ENCODE measurements around the gene SCAF8.
"Not testable (repeated sequence)": the region's sequence is repeated elsewhere in the genome, so short reads cannot be mapped to it uniquely, and the experiment has no call there.

Gene SCAF8

GRCh38 chr6:154733626-154734382, 588 bp downstream of the SCAF8 start:
- peak; percentile 98 for DNase-seq (ENCODE audit: low spot score)

DNA sequence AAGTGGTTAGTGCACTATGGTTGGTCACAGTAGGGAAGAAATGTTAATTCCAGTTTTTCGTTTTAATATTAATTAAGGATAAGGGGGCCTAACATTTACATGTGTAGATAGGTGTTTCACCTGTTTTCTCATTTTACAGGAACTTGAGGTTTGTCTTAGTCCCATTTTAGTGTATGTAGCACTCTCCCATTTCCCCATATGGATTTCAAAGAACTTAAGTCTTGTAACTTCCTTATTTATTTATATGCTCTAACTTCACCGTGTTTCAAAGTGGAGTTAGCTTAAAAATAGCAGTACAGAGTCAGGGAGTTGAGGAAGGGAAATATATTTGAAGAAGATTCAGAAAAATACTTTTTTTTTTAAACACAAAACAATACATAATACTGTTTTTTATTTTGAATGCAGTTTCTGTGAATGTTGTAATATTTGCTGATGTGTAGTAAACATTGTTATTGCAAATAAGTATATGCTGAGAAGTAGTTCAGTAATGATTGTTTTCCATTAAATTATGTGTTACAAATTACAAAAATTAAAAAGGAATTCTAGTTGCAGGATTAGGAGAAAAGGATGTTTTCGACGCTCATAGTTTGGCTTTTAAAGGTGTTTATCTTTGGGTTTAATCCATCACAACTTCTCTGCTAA, 3.5 kb downstream of the SCAF8 start:
- no peak for DNase-seq (ENCODE audit: low spot score)

DNA sequence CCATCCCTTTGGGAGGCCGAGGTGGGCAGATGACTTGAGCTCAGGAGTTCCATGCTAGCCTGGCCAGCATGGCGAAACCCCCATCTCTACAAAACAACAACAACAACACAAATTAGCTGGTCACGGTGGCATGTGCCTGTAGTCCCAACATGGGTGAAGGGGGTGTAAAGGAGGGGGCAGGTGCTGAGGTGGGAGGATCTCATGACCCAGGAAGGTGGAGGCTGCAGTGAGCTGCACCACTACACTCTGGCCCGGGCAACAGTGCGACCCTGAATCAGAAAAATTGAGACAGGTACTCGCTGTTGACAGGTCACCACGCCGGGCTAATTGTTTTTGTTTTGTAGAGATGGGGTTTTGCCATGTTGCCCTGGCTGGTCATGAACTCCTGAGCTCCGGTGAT, 4.2 kb downstream of the SCAF8 start:
- DNase-seq (ENCODE audit: low spot score): no peak

DNA sequence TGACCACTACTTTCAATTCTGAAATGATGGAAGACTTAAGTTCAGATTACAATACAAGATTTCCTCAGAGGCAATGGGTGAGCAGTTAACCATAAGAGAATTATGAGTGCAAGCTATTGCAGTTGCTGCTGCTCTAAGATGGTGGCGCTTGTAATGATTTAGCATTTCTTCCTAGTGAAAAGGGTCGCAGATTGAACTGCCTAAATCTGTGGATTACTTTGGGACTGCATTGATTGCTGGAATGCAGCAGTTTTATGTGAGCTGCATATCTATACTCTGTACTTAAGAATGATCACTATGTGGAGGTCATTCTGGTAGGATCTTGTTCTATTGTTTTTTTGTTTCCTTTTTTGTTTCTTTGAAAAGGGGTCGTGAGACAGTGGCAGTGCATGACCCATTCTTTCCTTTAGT, 5.3 kb downstream of the SCAF8 start:
- no peak for DNase-seq (ENCODE audit: low spot score)

GRCh38 chr6:154740658-154741057, 7.4 kb downstream of the SCAF8 start:
- DNase-seq (ENCODE audit: low spot score): no peak

- no peak for DNase-seq (ENCODE audit: low spot score)
Observed at GRCh38 chr6:154742891-154743290, 9.7 kb downstream of the SCAF8 start.

DNA sequence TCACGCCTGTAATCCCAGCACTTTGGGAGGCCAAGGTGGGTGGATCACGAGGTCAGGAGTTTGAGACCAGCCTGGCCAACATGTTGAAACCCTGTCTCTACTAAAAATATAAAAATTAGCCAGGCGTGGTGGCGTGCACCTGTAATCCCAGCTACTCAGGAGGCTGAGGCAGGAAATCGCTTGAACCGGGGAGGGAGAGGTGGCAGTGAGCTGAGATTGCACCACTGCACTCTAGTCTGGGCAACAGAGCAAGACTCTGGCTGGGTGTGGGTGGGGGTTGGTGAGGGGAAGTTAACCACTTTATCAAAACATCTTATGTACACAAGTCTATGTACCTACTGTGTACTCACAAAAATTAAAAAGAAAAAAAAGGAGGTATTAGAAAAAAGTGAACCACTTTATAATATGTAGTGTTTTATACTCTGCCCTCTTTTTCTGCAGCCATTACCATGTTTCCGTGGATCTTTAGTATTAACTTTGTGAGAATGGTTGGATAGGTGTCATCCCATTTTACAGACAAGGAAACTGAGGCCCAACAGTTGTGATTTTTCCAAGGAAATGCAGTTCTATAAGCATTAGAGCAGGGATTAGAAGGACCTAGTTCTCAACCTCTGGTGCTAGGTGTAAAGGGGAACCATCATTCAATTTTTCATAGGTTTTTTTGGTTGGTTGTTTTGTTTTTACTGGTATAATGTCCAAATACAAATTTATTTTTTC, 11.0 kb downstream of the SCAF8 start:
- not testable (repeated sequence) for DNase-seq (ENCODE audit: low spot score)

GRCh38 chr6:154745243-154745642, 12.0 kb downstream of the SCAF8 start:
- DNase-seq (ENCODE audit: low spot score): no peak

- no peak for DNase-seq (ENCODE audit: low spot score)
Observed at GRCh38 chr6:154749341-154749740, 16.1 kb downstream of the SCAF8 start.

- no peak for DNase-seq (ENCODE audit: low spot score)
Observed at GRCh38 chr6:154751011-154751800, 18.0 kb downstream of the SCAF8 start.

- DNase-seq (ENCODE audit: low spot score): no peak
Observed at GRCh38 chr6:154752022-154752421, 18.8 kb downstream of the SCAF8 start.

- DNase-seq (ENCODE audit: low spot score): no peak
Observed at GRCh38 chr6:154754152-154754551, 20.9 kb downstream of the SCAF8 start.

DNA sequence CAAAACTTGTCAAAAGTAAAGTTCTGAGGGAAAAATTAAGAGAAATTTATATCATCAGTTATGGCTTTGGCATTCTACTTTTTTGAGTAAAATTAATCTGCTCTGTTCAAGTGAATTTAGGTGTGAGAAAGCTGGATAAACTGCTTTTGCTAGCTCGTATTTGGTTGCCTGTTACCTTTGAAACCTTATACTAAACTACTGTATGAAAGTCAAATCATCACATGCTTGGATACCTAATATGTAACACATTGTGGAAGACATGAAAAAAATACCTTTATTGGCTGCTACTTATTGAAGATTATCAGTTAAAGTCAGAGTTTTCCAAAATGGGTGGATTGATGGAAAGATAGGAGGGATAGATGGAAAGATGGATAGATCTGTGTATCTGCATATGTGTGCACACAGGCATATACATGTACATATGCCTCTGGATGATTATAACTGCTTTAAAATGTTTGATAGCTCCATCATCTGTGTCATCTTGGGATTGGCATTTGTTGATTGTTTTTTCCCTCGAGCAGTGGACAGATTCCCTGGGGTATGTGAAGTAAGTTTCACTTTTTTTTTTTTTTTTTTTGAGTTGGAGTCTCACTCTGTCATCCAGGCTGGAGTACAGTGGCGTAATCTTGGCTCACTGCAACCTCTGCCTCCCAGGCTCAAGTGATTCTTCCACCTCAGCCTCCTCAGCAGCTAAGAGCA, 24.3 kb downstream of the SCAF8 start:
- no peak for DNase-seq (ENCODE audit: low spot score)

- no peak for DNase-seq (ENCODE audit: low spot score)
Observed at GRCh38 chr6:154758125-154758524, 24.9 kb downstream of the SCAF8 start.

GRCh38 chr6:154763650-154764049, 30.4 kb downstream of the SCAF8 start:
- no peak for DNase-seq (ENCODE audit: low spot score)

- DNase-seq (ENCODE audit: low spot score): no peak
Observed at GRCh38 chr6:154765273-154765672, 32.1 kb downstream of the SCAF8 start.

- DNase-seq (ENCODE audit: low spot score): no peak
Observed at GRCh38 chr6:154766288-154766687, 33.1 kb downstream of the SCAF8 start.

GRCh38 chr6:154767003-154767723, 33.9 kb downstream of the SCAF8 start:
- peak; percentile 16 for DNase-seq (ENCODE audit: low spot score)

- no peak for DNase-seq (ENCODE audit: low spot score)
Observed at GRCh38 chr6:154768280-154768679, 35.1 kb downstream of the SCAF8 start.

- no peak for DNase-seq (ENCODE audit: low spot score)
Observed at GRCh38 chr6:154773610-154774089, 40.4 kb downstream of the SCAF8 start.

GRCh38 chr6:154779157-154779556, 45.9 kb downstream of the SCAF8 start:
- DNase-seq (ENCODE audit: low spot score): not testable (repeated sequence)

Data from globus pallidus (tissue), 1 donor.